Left cardiac atrium (tissue), 4 donors: ENCODE results near the gene FAXDC2. TPM values are rescaled to one million over a fixed set of nuclear protein-coding genes. Genes with fewer than 3 reads are reported as not detected.

ENCODE experiments used
- ATAC-seq, 2 donors: fragments of 200-7000 bp; cut with Tn5 transposase; one replicate each; pipeline ENCODE4 v1.9.1; 2020; ENCODE audit warnings: mild to moderate bottlenecking in 2 of 2, moderate library complexity in 2 of 2
- DNase-seq: peaks from one replicate; pipeline ENCODE4 v3.0.0-alpha.2; 2020
- intact Hi-C, 2 donors: fragments of 100-400 bp; cut with DNase I; formaldehyde crosslinking; loops; one replicate each; pipeline versions ENCODE4 v1.14.1 to v1.15.1; 2022 to 2023
- microRNA-seq, 2 donors: library from miRNA; unstranded; fragments of <30 nt; microRNA quantifications; one replicate each; pipeline ENCODE4 v1.2.0, GENCODE V29; 2020
- total RNA-seq, 2 donors: library from RNA; stranded (reverse); fragmentation: NEBNext Ultra II Directional; extraction: Animal tissue kit (Norgen Biotek cat#: 25700); gene quantifications; one replicate each; pipeline ENCODE4 v1.2.1, GENCODE V29; 2021
- donor health status: DM: no; HTN: yes; CAD: no.
- donor health status: DM: no; HTN: yes; CAD: no; lungs with severe emphysema.
- donor health status: DM: yes; HTN: yes; CAD: no.
- donor health status: Dilated cardiomyopathy.

FAXDC2 gene
- total RNA-seq, 2 donors from 2014 or later = 10.1 to 28.2 TPM

GRCh38 chr5:154780128-154780527 is 70.3 kb downstream of the FAXDC2 start:
- DNase-seq = no peak
- intact Hi-C loops = no loop called here
- no peak for ATAC-seq

GRCh38 chr5:154779105-154779504 is 71.3 kb downstream of the FAXDC2 start:
- intact Hi-C loops = no loop called here
- no peak for DNase-seq
- ATAC-seq = peak in 1 of 2 donors; percentile 63

GRCh38 chr5:154778534-154778933 is 71.9 kb downstream of the FAXDC2 start:
- intact Hi-C loops = no loop called here
- ATAC-seq (peak; percentile 45 to 64), DNase-seq (no peak)

DNA sequence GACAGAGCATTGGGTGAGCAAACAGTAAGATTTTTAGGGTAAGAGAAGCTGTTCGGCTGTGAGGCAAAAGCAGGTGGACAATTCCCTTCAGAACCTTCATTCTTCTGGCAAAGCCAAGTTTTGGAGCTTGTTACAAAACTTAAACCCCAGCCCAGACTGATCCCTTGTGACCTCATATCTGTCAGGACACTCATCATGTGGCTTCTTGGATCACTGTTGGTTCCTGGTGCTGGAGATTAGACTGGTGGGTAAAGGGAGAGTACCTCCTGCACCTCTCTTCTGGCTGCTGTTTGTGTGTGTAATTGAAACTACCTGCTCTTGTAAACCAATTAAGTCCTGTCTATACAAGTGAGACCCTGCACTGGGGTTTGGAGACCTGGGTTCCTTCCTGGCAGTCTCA is 74.2 kb downstream of the FAXDC2 start:
- intact Hi-C loops = no loop called here
- ATAC-seq (no peak), DNase-seq (no peak)

DNA sequence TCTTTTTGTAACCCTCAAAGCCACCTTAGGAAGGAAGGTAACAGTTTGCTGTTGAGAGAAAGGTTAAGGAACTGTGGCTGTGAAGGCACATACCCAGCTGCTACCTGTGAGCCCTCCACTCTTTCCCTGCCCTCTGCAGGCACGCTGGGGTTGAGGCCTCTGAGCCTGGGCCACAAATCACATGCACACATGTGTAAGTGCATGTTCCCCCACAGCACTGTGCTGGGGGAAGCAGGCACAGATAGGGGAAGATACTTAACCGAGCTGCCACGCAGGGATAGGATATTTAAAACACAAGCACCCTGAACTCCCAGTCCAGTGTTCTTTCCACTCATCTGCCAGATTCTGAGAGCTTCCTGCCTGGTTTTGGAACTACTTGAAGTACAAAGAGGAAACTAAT is 77.1 kb downstream of the FAXDC2 start:
- no peak for DNase-seq
- intact Hi-C loops = no loop called here

GRCh38 chr5:154771383-154771901 is 79.0 kb downstream of the FAXDC2 start:
- DNase-seq = peak; percentile 57

More for the DNA sequence above, 77.1 kb downstream of the FAXDC2 start:
- ATAC-seq = no peak

DNA sequence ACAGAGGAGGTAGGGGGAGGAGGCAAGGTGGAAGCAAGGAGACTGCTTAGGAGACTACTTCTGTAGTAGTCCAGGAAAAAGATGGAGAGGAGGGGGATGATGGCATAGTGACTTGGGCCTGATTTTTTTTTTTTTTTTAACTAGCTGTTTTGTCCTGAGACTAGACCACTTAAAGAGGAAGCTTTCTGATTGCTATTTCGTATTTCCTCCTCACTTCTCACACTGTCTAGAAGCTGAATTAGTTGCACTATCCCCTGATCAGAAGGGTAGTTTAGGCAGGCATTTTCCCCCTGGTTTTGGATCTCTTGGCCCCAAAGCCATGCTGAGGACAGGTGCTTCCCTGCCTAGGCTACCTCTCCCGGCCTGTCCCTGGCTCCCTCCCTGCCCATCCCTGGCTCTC is 80.3 kb downstream of the FAXDC2 start:
- no peak for DNase-seq
- intact Hi-C loops = no loop called here
- ATAC-seq = no peak

More at GRCh38 chr5:154771383-154771901, 79.0 kb downstream of the FAXDC2 start:
- intact Hi-C loops = no loop called here
- ATAC-seq = peak; percentile 80 to 87

Small RNA genes lying within 50 kb of the gene (microRNA-seq; reads per million reads assigned to microRNA genes)
- gene MIR378H = 0 reads per million in 2 donors

Other genes with a start within 250 kb of the FAXDC2 start
- gene LARP1, start 95.2 kb downstream of the FAXDC2 start, total RNA-seq = 100 to 1,000 TPM; 105 to 145 TPM
- 10 to 100 TPM; 29.3 to 30.3 TPM for gene CNOT8, start 8.0 kb upstream of the FAXDC2 start, total RNA-seq
- 10 to 100 TPM; 11.7 to 14.3 TPM for gene GEMIN5, start 87.6 kb upstream of the FAXDC2 start, total RNA-seq
- gene MRPL22, start 90.5 kb upstream of the FAXDC2 start, total RNA-seq = 10 to 100 TPM; 58.2 to 63.5 TPM
- under 1 TPM in 1 of 2 donors, not detected in 1; 0.05 TPM for gene KIF4B, start 163.2 kb upstream of the FAXDC2 start, total RNA-seq